K562 (cell line): ENCODE measurements around the gene CSNK1D. TPM values are rescaled to one million over a fixed set of nuclear protein-coding genes. Genes with fewer than 3 reads are reported as not detected.

Experiments
- BRD9 ChIP-seq: fragments of 450-650 bp; IDR thresholded peaks from 2 replicates; pipeline ENCODE4 v1.6.1; 2018; ENCODE audit warnings: low read depth; ENCODE audit not compliant: partially characterized antibody
- ZNF316 ChIP-seq: fragments of 450-650 bp; IDR thresholded peaks from 2 replicates; pipeline ENCODE4 v1.6.1; 2016
- polyA plus RNA-seq, 8 experiments: library from polyadenylated mRNA; depleted of rRNA in 4 of 8; stranded (reverse) in 5 of 8; unstranded in 3 of 8; fragments of >200 nt; fragmentation: Nextera tagmentation in 2 of 8; fragmentation: Illumina TruSeq in 1 of 8; extraction: Ambion mirVana in 2 of 8; extraction: Trizol in 1 of 8; gene quantifications; 2 replicates each; pipeline versions ENCODE4 v1.2.1 to v1.2.3, GENCODE V29; 2011 to 2014; ENCODE audit warnings: inconsistent platforms in 1 of 8, missing spikeins in 1 of 8
- total RNA-seq, 7 experiments: library from RNA; depleted of rRNA in 6 of 7; stranded (reverse); fragments of >200 nt in 6 of 7; fragmentation: Illumina TruSeq in 2 of 7; extraction: Trizol in 2 of 7; gene quantifications; 2 replicates each; pipeline versions ENCODE4 v1.2.1 to v1.2.3, GENCODE V29; 2011 to 2021; ENCODE audit warnings: low replicate concordance in 1 of 7
- TF ChIP-seq, protein P1 (sequence below), 2 experiments: fragments of 450-650 bp in 1 of 2; sonication (generic) in 1 of 2; formaldehyde crosslinking in 1 of 2; IDR thresholded peaks; 2 replicates each; pipeline versions ENCODE4 v1.7.1 to v1.9.0; 2016 to 2022; ENCODE audit warnings: inconsistent platforms in 1 of 2, mild to moderate bottlenecking in 1 of 2, missing genetic modification reagents in 1 of 2
- TF ChIP-seq, protein P2 (sequence below): fragments of 450-650 bp; IDR thresholded peaks from 2 replicates; pipeline ENCODE4 v1.6.1; 2018; ENCODE audit warnings: mild to moderate bottlenecking, low read depth; ENCODE audit not compliant: partially characterized antibody
- TF ChIP-seq, protein P3 (sequence below): sonication (generic); formaldehyde crosslinking; IDR thresholded peaks from 2 replicates; pipeline ENCODE4 v1.8.1; 2023; ENCODE audit warnings: mild to moderate bottlenecking, missing genetic modification reagents, moderate library complexity
- TF ChIP-seq, protein P4 (sequence below): fragments of 450-650 bp; IDR thresholded peaks from 2 replicates; pipeline ENCODE4 v1.6.1; 2018; ENCODE audit not compliant: partially characterized antibody
- TF ChIP-seq, protein P5 (sequence below), 2 experiments: fragments of 450-650 bp in 1 of 2; IDR thresholded peaks; 2 replicates each; pipeline ENCODE4 v1.6.1; 2011 to 2017; ENCODE audit warnings: low read depth in 2 of 2, antibody characterized with exemption in 1 of 2, borderline replicate concordance in 1 of 2, low read length in 1 of 2, mild to moderate bottlenecking in 1 of 2, mixed read lengths in 1 of 2; ENCODE audit not compliant: control insufficient read depth in 1 of 2

CSNK1D gene
- total and polyA plus RNA-seq, 9 of the 15 experiments (the other 6 are each of a cell fraction or from before 2014, with no cell fraction given), result 6.5 to 133 (median 41.3) TPM

DNA sequence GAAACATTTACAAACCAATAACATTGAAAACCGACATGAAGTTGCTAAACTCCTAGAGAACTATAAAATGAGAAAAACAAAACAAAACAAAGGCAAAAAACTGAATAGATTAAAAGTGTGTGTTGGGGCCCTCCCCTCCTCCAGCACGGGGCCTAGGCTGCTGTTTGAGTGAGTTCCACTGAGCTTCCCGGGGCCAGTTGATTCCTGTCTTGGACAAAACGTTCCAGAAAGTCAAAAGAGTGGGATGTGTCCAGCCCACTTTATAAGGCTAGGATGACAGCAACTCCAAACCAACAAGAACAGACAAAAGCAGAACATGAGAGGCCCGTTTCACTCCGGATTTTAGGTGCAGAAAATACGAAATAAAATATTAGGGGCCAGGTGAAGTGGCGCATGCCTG is 11.6 kb upstream of the CSNK1D start (continued):
- TF ChIP-seq, protein P1, sequence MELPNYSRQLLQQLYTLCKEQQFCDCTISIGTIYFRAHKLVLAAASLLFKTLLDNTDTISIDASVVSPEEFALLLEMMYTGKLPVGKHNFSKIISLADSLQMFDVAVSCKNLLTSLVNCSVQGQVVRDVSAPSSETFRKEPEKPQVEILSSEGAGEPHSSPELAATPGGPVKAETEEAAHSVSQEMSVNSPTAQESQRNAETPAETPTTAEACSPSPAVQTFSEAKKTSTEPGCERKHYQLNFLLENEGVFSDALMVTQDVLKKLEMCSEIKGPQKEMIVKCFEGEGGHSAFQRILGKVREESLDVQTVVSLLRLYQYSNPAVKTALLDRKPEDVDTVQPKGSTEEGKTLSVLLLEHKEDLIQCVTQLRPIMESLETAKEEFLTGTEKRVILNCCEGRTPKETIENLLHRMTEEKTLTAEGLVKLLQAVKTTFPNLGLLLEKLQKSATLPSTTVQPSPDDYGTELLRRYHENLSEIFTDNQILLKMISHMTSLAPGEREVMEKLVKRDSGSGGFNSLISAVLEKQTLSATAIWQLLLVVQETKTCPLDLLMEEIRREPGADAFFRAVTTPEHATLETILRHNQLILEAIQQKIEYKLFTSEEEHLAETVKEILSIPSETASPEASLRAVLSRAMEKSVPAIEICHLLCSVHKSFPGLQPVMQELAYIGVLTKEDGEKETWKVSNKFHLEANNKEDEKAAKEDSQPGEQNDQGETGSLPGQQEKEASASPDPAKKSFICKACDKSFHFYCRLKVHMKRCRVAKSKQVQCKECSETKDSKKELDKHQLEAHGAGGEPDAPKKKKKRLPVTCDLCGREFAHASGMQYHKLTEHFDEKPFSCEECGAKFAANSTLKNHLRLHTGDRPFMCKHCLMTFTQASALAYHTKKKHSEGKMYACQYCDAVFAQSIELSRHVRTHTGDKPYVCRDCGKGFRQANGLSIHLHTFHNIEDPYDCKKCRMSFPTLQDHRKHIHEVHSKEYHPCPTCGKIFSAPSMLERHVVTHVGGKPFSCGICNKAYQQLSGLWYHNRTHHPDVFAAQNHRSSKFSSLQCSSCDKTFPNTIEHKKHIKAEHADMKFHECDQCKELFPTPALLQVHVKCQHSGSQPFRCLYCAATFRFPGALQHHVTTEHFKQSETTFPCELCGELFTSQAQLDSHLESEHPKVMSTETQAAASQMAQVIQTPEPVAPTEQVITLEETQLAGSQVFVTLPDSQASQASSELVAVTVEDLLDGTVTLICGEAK (IDR thresholded peaks at IDR 0.05), result peak; percentile 14; the same call in 1 of the 2 replicates
- TF ChIP-seq, protein P1 (CRISPR knock-in tag; IDR thresholded peaks at IDR 0.05), result no peak
- TF ChIP-seq, protein P2, sequence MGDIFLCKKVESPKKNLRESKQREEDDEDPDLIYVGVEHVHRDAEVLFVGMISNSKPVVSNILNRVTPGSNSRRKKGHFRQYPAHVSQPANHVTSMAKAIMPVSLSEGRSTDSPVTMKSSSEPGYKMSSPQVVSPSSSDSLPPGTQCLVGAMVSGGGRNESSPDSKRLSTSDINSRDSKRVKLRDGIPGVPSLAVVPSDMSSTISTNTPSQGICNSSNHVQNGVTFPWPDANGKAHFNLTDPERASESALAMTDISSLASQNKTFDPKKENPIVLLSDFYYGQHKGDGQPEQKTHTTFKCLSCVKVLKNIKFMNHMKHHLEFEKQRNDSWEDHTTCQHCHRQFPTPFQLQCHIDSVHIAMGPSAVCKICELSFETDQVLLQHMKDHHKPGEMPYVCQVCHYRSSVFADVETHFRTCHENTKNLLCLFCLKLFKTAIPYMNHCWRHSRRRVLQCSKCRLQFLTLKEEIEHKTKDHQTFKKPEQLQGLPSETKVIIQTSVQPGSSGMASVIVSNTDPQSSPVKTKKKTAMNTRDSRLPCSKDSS, result no peak
- TF ChIP-seq, protein P3, sequence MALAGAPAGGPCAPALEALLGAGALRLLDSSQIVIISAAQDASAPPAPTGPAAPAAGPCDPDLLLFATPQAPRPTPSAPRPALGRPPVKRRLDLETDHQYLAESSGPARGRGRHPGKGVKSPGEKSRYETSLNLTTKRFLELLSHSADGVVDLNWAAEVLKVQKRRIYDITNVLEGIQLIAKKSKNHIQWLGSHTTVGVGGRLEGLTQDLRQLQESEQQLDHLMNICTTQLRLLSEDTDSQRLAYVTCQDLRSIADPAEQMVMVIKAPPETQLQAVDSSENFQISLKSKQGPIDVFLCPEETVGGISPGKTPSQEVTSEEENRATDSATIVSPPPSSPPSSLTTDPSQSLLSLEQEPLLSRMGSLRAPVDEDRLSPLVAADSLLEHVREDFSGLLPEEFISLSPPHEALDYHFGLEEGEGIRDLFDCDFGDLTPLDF (CRISPR knock-in tag), result no peak
- TF ChIP-seq, protein P4, sequence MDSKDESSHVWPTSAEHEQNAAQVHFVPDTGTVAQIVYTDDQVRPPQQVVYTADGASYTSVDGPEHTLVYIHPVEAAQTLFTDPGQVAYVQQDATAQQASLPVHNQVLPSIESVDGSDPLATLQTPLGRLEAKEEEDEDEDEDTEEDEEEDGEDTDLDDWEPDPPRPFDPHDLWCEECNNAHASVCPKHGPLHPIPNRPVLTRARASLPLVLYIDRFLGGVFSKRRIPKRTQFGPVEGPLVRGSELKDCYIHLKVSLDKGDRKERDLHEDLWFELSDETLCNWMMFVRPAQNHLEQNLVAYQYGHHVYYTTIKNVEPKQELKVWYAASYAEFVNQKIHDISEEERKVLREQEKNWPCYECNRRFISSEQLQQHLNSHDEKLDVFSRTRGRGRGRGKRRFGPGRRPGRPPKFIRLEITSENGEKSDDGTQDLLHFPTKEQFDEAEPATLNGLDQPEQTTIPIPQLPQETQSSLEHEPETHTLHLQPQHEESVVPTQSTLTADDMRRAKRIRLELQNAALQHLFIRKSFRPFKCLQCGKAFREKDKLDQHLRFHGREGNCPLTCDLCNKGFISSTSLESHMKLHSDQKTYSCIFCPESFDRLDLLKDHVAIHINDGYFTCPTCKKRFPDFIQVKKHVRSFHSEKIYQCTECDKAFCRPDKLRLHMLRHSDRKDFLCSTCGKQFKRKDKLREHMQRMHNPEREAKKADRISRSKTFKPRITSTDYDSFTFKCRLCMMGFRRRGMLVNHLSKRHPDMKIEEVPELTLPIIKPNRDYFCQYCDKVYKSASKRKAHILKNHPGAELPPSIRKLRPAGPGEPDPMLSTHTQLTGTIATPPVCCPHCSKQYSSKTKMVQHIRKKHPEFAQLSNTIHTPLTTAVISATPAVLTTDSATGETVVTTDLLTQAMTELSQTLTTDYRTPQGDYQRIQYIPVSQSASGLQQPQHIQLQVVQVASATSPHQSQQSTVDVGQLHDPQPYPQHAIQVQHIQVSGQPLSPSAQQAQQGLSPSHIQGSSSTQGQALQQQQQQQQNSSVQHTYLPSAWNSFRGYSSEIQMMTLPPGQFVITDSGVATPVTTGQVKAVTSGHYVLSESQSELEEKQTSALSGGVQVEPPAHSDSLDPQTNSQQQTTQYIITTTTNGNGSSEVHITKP, result peak; percentile 29
- TF ChIP-seq ZNF316 (0 out of 2 replicates have a peak, but pooled peaks have one; percentile 0), BRD9 (peak; percentile 26)
- TF ChIP-seq, protein P5, sequence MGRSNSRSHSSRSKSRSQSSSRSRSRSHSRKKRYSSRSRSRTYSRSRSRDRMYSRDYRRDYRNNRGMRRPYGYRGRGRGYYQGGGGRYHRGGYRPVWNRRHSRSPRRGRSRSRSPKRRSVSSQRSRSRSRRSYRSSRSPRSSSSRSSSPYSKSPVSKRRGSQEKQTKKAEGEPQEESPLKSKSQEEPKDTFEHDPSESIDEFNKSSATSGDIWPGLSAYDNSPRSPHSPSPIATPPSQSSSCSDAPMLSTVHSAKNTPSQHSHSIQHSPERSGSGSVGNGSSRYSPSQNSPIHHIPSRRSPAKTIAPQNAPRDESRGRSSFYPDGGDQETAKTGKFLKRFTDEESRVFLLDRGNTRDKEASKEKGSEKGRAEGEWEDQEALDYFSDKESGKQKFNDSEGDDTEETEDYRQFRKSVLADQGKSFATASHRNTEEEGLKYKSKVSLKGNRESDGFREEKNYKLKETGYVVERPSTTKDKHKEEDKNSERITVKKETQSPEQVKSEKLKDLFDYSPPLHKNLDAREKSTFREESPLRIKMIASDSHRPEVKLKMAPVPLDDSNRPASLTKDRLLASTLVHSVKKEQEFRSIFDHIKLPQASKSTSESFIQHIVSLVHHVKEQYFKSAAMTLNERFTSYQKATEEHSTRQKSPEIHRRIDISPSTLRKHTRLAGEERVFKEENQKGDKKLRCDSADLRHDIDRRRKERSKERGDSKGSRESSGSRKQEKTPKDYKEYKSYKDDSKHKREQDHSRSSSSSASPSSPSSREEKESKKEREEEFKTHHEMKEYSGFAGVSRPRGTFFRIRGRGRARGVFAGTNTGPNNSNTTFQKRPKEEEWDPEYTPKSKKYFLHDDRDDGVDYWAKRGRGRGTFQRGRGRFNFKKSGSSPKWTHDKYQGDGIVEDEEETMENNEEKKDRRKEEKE (IDR thresholded peaks at IDR 0.05; ENCODE audit: borderline replicate concordance in 1 of 2, control insufficient read depth in 1 of 2, low read depth in 2 of 2, low read length in 1 of 2), result no peak
